ENCODE results near the gene SLC36A4.
"Not testable (repeated sequence)": the region's sequence is repeated elsewhere in the genome, so short reads cannot be mapped to it uniquely, and the experiment has no call there.

Gene SLC36A4

GRCh38 chr11:93193731-93194130 lies 4.1 kb downstream of the SLC36A4 start:
- no peak for DNase-seq

GRCh38 chr11:93192163-93192562 lies 5.6 kb downstream of the SLC36A4 start:
- no peak for DNase-seq

GRCh38 chr11:93189462-93189861 lies 8.3 kb downstream of the SLC36A4 start:
- DNase-seq: no peak

GRCh38 chr11:93188726-93189125 lies 9.1 kb downstream of the SLC36A4 start:
- no peak for DNase-seq

GRCh38 chr11:93187290-93187689 lies 10.5 kb downstream of the SLC36A4 start:
- no peak for DNase-seq

- DNase-seq: not testable (repeated sequence)
Observed at GRCh38 chr11:93177891-93178290, 19.9 kb downstream of the SLC36A4 start.

- no peak for DNase-seq
Observed at GRCh38 chr11:93169950-93170561, 27.7 kb downstream of the SLC36A4 start.

GRCh38 chr11:93169143-93169542 lies 28.6 kb downstream of the SLC36A4 start:
- no peak for DNase-seq

- no peak for DNase-seq
Observed at GRCh38 chr11:93166862-93167261, 30.9 kb downstream of the SLC36A4 start.

- no peak for DNase-seq
Observed at GRCh38 chr11:93166194-93166593, 31.6 kb downstream of the SLC36A4 start.

GRCh38 chr11:93160808-93161207 lies 37.0 kb downstream of the SLC36A4 start:
- no peak for DNase-seq

GRCh38 chr11:93160156-93160555 lies 37.6 kb downstream of the SLC36A4 start:
- DNase-seq: no peak

GRCh38 chr11:93159721-93160120 lies 38.1 kb downstream of the SLC36A4 start:
- DNase-seq: no peak

- DNase-seq: no peak
Observed at GRCh38 chr11:93155738-93156137, 42.1 kb downstream of the SLC36A4 start.

GRCh38 chr11:93145390-93145915 lies 52.3 kb downstream of the SLC36A4 start:
- no peak for DNase-seq

GRCh38 chr11:93143800-93144199 lies 54.0 kb downstream of the SLC36A4 start:
- no peak for DNase-seq

- no peak for DNase-seq
Observed at GRCh38 chr11:93143186-93143585, 54.6 kb downstream of the SLC36A4 start.

GRCh38 chr11:93133488-93134109 lies 64.2 kb downstream of the SLC36A4 start:
- DNase-seq: no peak

GRCh38 chr11:93132836-93133235 lies 65.0 kb downstream of the SLC36A4 start:
- DNase-seq: no peak

GRCh38 chr11:93131709-93132108 lies 66.1 kb downstream of the SLC36A4 start:
- DNase-seq: no peak

- DNase-seq: no peak
Observed at GRCh38 chr11:93128574-93128973, 69.2 kb downstream of the SLC36A4 start.

- DNase-seq: no peak
Observed at GRCh38 chr11:93123351-93123898, 74.4 kb downstream of the SLC36A4 start.

GRCh38 chr11:93122535-93123235 lies 75.1 kb downstream of the SLC36A4 start:
- no peak for DNase-seq

GRCh38 chr11:93118276-93118675 lies 79.5 kb downstream of the SLC36A4 start:
- no peak for DNase-seq

All from CD4-positive, alpha-beta T cell treated with Interleukin-17A for 1 hour (primary cell).